ENCODE measurements around the gene RIT1.

DNA sequence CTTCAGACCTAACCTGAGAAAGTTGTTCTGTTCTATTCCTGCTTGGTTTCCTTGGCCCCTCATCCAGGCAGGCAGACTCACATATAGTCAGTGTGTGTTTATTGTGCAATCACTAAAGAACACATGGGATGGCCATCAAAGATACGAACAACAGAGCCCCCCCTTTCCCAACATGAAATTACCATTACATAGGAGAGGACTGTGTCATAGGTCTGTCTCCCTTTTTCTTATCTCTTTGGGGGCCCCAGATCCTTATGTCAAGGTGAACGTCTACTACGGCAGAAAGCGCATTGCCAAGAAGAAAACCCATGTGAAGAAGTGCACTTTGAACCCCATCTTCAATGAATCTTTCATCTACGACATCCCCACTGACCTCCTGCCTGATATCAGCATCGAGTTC, 30.2 kb downstream of the RIT1 start:
- TF ChIP-seq TP53 (CRISPR knock-in tag; IDR thresholded peaks at IDR 0.05), result no peak
- TF ChIP-seq, protein P1, sequence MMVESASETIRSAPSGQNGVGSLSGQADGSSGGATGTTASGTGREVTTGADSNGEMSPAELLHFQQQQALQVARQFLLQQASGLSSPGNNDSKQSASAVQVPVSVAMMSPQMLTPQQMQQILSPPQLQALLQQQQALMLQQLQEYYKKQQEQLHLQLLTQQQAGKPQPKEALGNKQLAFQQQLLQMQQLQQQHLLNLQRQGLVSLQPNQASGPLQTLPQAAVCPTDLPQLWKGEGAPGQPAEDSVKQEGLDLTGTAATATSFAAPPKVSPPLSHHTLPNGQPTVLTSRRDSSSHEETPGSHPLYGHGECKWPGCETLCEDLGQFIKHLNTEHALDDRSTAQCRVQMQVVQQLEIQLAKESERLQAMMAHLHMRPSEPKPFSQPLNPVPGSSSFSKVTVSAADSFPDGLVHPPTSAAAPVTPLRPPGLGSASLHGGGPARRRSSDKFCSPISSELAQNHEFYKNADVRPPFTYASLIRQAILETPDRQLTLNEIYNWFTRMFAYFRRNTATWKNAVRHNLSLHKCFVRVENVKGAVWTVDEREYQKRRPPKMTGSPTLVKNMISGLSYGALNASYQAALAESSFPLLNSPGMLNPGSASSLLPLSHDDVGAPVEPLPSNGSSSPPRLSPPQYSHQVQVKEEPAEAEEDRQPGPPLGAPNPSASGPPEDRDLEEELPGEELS (CRISPR knock-in tag; IDR thresholded peaks at IDR 0.05), result no peak
- TF ChIP-seq, protein P2, sequence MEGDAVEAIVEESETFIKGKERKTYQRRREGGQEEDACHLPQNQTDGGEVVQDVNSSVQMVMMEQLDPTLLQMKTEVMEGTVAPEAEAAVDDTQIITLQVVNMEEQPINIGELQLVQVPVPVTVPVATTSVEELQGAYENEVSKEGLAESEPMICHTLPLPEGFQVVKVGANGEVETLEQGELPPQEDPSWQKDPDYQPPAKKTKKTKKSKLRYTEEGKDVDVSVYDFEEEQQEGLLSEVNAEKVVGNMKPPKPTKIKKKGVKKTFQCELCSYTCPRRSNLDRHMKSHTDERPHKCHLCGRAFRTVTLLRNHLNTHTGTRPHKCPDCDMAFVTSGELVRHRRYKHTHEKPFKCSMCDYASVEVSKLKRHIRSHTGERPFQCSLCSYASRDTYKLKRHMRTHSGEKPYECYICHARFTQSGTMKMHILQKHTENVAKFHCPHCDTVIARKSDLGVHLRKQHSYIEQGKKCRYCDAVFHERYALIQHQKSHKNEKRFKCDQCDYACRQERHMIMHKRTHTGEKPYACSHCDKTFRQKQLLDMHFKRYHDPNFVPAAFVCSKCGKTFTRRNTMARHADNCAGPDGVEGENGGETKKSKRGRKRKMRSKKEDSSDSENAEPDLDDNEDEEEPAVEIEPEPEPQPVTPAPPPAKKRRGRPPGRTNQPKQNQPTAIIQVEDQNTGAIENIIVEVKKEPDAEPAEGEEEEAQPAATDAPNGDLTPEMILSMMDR (IDR thresholded peaks at IDR 0.05), result no peak
- no peak for TF ChIP-seq ELF4 (CRISPR knock-in tag; IDR thresholded peaks at IDR 0.05; ENCODE audit: low read depth)
- no peak for TF ChIP-seq ZNF121 (CRISPR knock-in tag; IDR thresholded peaks at IDR 0.05)
- TF ChIP-seq ATF1 (CRISPR knock-in tag; IDR thresholded peaks at IDR 0.05), result no peak
- TF ChIP-seq CREM (CRISPR knock-in tag; IDR thresholded peaks at IDR 0.05), result no peak
- TF ChIP-seq, protein P3, sequence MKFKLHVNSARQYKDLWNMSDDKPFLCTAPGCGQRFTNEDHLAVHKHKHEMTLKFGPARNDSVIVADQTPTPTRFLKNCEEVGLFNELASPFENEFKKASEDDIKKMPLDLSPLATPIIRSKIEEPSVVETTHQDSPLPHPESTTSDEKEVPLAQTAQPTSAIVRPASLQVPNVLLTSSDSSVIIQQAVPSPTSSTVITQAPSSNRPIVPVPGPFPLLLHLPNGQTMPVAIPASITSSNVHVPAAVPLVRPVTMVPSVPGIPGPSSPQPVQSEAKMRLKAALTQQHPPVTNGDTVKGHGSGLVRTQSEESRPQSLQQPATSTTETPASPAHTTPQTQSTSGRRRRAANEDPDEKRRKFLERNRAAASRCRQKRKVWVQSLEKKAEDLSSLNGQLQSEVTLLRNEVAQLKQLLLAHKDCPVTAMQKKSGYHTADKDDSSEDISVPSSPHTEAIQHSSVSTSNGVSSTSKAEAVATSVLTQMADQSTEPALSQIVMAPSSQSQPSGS (CRISPR knock-in tag; IDR thresholded peaks at IDR 0.05; ENCODE audit: borderline replicate concordance, low read depth), result no peak
- TF ChIP-seq, protein P4, sequence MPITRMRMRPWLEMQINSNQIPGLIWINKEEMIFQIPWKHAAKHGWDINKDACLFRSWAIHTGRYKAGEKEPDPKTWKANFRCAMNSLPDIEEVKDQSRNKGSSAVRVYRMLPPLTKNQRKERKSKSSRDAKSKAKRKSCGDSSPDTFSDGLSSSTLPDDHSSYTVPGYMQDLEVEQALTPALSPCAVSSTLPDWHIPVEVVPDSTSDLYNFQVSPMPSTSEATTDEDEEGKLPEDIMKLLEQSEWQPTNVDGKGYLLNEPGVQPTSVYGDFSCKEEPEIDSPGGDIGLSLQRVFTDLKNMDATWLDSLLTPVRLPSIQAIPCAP (CRISPR knock-in tag; IDR thresholded peaks at IDR 0.05), result no peak
- no peak for TF ChIP-seq ZNF423 (CRISPR knock-in tag; IDR thresholded peaks at IDR 0.05)
- no peak for TF ChIP-seq NFE2L1 (CRISPR knock-in tag; IDR thresholded peaks at IDR 0.05)
- TF ChIP-seq TCF7 (CRISPR knock-in tag; IDR thresholded peaks at IDR 0.05; ENCODE audit: low read depth), result no peak

All from WTC11 (cell line).